Nephron progenitor cell (in vitro differentiated cells): ENCODE data around the gene HDAC4.

ENCODE experiments used
- DNase-seq: peaks from one replicate; pipeline ENCODE4 v3.0.0; 2021
- H3K27ac Mint-ChIP-seq: 2 replicates; pipeline ENCODE4 v1.8.0; 2021; ENCODE audit warnings: mild to moderate bottlenecking, moderate library complexity, mixed read lengths
- H3K27me3 Mint-ChIP-seq: 2 replicates; pipeline ENCODE4 v1.8.0; 2021; ENCODE audit warnings: mild to moderate bottlenecking, low read depth, mixed read lengths; ENCODE audit not compliant: poor library complexity
- H3K36me3 Mint-ChIP-seq: 2 replicates; pipeline ENCODE4 v1.8.0; 2021; ENCODE audit warnings: low read depth, mixed read lengths
- H3K4me1 Mint-ChIP-seq: 2 replicates; pipeline ENCODE4 v1.8.0; 2021; ENCODE audit warnings: mixed read lengths
- H3K4me3 Mint-ChIP-seq: 2 replicates; pipeline ENCODE4 v1.8.0; 2021; ENCODE audit warnings: mild to moderate bottlenecking, moderate library complexity, mixed read lengths
- H3K9me3 Mint-ChIP-seq: 2 replicates; pipeline ENCODE4 v1.8.0; 2021; ENCODE audit warnings: mild to moderate bottlenecking, moderate library complexity, mixed read lengths
- TF ChIP-seq, protein P1 (sequence below): fragments of 200-600 bp; sonication (generic); IDR thresholded peaks from 2 replicates; pipeline ENCODE4 v1.5.0; 2021; ENCODE audit warnings: antibody characterized with exemption

Gene HDAC4

DNA sequence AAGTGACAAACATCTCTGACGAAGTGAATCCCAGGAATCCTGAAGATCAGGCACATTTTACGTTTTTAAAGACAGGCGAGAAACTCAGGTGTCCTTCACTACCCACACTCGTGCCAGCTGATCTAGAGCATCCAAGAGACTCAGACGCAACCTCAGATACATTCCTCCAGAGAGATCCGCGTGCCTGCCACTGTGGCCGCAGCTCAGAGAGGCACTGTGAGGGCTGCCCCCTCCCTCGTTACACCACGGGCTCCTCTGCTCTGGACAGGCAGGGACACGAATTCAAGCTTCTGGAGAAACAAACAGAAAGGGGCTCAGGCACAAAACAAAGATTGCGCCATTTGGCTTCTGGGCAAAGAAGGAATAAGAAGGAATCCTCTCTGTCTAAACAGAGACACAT is 268.0 kb downstream of the HDAC4 start:
- DNase-seq = no peak
- H3K27ac Mint-ChIP-seq = no peak overlapping the region
- no peak overlapping the region for H3K4me3 Mint-ChIP-seq
- H3K4me1 Mint-ChIP-seq = peaks cover 4% of the 10 kb centered on the region
- peaks cover 70% of the 10 kb centered on the region for H3K36me3 Mint-ChIP-seq
- TF ChIP-seq, protein P1, sequence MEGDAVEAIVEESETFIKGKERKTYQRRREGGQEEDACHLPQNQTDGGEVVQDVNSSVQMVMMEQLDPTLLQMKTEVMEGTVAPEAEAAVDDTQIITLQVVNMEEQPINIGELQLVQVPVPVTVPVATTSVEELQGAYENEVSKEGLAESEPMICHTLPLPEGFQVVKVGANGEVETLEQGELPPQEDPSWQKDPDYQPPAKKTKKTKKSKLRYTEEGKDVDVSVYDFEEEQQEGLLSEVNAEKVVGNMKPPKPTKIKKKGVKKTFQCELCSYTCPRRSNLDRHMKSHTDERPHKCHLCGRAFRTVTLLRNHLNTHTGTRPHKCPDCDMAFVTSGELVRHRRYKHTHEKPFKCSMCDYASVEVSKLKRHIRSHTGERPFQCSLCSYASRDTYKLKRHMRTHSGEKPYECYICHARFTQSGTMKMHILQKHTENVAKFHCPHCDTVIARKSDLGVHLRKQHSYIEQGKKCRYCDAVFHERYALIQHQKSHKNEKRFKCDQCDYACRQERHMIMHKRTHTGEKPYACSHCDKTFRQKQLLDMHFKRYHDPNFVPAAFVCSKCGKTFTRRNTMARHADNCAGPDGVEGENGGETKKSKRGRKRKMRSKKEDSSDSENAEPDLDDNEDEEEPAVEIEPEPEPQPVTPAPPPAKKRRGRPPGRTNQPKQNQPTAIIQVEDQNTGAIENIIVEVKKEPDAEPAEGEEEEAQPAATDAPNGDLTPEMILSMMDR = no peak
- H3K9me3 Mint-ChIP-seq = no peaks in the 10 kb centered on the region
- peaks cover 3% of the 10 kb centered on the region for H3K27me3 Mint-ChIP-seq

DNA sequence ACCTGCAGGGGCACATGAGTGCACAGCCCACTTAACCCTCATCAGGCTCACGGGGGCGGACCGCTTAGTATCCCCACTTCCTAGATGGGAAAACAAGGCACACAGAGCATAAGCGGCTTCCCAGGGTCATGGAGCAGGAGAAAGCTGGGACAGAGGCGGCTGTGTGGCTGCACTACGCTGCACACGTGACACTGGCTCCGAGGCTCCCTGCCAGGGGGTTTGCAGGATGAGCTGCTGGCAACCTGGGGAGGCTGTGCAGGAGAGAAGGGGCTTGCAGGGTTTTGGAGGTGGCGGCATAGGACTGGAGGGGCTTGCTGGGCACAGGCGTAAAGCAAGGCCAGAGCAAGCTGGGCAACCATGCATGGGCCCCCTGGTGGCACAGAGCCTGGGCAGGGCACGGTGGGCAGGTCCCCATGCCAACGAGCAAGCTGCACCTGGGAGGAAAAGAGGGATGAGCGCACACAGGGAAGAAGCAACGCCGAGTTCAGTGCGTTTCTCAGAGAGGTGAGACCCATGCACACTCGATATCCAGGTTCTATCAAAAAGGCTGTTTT is 268.6 kb downstream of the HDAC4 start:
- DNase-seq = no peak
- Mint-ChIP-seq H3K4me1 (peaks cover 10% of the 10 kb centered on the region), H3K9me3 (no peaks in the 10 kb centered on the region), H3K36me3 (peaks cover 66% of the 10 kb centered on the region), H3K4me3 (no peak overlapping the region), H3K27me3 (peaks cover 6% of the 10 kb centered on the region), H3K27ac (no peak overlapping the region)
- TF ChIP-seq, protein P1 = no peak

DNA sequence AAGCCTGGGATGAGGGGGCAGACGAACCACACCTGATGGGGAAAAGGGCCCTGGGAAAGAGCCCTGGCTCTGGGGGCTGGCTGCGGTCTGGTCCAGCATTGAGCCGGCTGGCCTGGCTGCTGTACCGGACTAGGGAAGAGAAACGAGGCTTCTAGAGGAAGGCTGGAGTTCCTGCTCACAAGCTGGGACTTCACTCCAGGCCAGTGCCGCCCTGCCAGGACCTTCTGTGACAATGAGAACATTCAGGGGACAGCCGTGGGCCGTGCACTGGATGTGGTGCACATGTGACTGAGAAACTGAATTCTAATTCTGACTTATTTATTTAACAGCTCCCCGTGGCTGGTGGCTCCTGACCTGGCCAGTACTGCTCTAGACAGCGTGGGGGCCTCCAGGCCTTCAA is 269.3 kb downstream of the HDAC4 start:
- peaks cover 15% of the 10 kb centered on the region for H3K4me1 Mint-ChIP-seq
- no peaks in the 10 kb centered on the region for H3K9me3 Mint-ChIP-seq
- no peak for DNase-seq
- H3K27ac Mint-ChIP-seq = peak overlapping the region; percentile 83
- H3K4me3 Mint-ChIP-seq = no peak overlapping the region
- H3K36me3 Mint-ChIP-seq = peaks cover 64% of the 10 kb centered on the region
- TF ChIP-seq, protein P1 = no peak
- H3K27me3 Mint-ChIP-seq = peaks cover 6% of the 10 kb centered on the region

GRCh38 chr2:239130786-239131325 is 270.0 kb downstream of the HDAC4 start:
- Mint-ChIP-seq H3K4me1 (peaks cover 15% of the 10 kb centered on the region), H3K4me3 (no peak overlapping the region)

GRCh38 chr2:239130041-239130440 is 270.8 kb downstream of the HDAC4 start:
- Mint-ChIP-seq H3K27me3 (peaks cover 6% of the 10 kb centered on the region), H3K9me3 (peaks cover 3% of the 10 kb centered on the region), H3K27ac (no peak overlapping the region), H3K4me1 (peaks cover 15% of the 10 kb centered on the region), H3K36me3 (peaks cover 64% of the 10 kb centered on the region), H3K4me3 (no peak overlapping the region)
- no peak for DNase-seq
- TF ChIP-seq, protein P1 = no peak

More at GRCh38 chr2:239130786-239131325, 270.0 kb downstream of the HDAC4 start:
- peaks cover 64% of the 10 kb centered on the region for H3K36me3 Mint-ChIP-seq
- peak overlapping the region; percentile 83 for H3K27ac Mint-ChIP-seq
- DNase-seq = no peak
- no peaks in the 10 kb centered on the region for H3K9me3 Mint-ChIP-seq
- TF ChIP-seq, protein P1 = no peak
- peaks cover 6% of the 10 kb centered on the region for H3K27me3 Mint-ChIP-seq
